HG03565 (cell line): ENCODE measurements around the gene BFAR.
"Not testable (repeated sequence)": the region's sequence is repeated elsewhere in the genome, so short reads cannot be mapped to it uniquely, and the experiment has no call there.

Experiments
- ATAC-seq: cut with Tn5 transposase; IDR thresholded peaks from one replicate; pipeline ENCODE4 v1.9.1; 2021; ENCODE audit warnings: mild to moderate bottlenecking, moderate library complexity; ENCODE audit not compliant: unreplicated experiment

BFAR gene

DNA sequence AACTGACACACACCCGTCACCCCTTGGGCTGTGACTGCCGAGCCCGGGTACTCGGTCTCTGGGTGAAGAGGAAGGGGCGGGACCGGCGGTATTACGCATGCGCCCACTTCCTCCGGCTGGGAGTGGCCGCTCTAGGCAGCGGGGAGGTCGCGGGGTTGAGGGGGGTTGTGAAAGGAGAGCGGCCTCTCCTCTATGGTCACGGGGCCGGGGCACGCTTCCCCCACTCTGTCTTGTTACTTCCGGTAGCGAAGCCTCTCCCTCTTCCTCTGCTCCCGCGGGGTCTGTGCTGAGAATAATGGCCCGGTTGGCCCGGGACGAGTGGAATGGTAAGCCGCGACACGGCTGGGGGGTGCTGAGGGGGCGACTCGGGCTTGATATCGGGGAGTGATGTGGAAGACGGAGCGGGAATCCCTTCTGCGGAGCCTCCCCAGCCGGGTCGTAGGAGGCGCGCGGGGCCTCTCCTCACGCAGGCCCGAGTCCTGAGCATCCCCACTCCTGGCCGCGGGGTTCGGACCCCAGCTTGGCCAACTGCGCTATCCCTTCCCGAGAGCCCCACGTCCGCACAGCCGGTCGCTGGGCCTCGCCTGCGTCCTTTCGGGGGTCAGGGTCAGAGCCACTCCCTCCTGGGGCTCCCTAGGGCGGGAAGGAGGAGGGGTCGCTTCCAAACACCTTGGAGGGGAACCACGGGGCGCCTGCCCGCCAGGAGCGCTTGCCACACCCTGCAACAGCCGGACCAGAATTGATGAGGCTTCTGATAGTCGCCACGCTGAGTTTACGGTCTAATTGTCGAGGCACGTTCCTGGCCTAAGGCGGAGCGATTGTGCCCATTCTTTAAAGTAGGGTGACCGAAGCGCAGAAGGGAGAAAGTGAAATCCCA is at the start of gene BFAR:
BFAR (plus strand) TSS at position 259 of the 877 bp plus-strand sequence. CDS start 11,396 bp downstream, outside the sequence.
- ATAC-seq = peak; percentile 67

- ATAC-seq = no peak
Measured at GRCh38 chr16:14585287-14585686, 47.5 kb upstream of the BFAR start.

DNA sequence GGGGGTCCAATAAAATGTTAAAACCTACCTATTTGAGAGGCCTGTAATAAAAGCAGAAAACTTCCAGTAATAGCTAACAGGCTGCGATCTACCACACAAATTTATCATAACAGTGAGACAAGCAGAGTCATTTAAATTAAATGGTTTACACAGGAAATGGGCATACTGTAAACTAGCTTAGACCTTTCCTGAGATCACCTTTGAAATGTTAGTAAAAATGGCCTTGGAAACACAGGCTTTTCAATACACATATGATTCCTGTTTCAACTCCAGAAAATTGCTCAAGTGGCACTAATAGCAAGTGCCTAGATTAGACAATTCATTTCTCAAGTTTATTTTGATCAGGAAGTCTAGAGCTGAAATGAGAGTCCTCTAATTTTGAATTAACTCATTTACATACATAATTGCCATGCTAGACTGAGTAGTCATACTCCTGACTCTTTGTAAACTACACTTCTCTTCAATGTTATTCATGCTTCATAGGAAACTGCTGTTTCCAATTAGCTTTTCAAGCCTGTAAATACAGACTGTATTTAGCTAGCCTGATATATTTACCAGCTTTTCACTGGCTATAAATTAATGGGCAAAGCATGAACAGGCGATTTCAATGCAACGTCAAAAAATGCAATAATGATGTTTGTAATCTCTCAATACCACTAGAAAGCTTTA is 46.0 kb upstream of the BFAR start:
- ATAC-seq = no peak

DNA sequence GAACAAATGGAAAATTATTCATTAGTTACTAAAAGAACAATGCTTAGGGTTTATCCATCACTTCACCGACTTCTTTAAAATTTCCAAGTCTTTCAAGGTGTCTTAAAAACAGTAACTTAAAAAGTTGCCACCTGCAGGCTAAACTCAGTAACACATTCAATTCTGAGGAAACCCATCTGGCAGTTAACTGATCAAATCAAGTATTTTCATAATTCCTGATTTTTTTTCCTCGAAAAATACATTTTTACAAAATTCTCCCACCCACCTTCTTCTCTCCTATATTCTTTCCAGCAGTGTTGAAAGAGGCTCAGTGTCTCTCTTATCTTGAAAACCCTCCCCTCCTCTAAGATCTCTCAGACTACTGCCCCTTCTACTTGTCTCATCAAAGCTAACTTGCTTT is 32.6 kb upstream of the BFAR start:
- ATAC-seq = no peak

DNA sequence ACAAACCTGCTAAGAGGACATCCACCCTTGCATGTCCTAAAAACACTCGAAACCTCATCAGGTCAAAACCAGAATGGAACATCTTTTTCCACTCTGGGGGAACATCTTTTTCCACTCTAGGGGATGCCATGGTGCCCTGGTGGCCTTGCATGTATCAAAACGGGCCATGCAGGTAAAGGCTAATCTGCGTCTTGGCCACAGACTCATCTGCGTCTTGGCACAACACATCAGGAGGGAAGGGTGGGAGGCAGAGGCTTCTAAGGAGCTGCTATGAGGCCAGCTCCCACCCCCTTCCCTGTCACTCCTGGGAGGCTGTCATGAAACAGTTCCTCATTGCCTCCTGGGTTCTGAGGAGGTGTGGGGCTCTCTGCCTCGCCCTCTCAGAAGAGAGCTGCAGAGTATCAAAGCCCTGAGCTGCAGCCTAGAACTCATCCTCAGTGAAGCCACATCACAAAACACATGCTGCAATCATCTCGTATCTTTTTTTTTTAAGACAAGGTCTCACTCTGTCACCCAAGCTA is 30.2 kb upstream of the BFAR start:
- ATAC-seq = no peak

GRCh38 chr16:14606102-14606501 is 26.6 kb upstream of the BFAR start:
- no peak for ATAC-seq

GRCh38 chr16:14608111-14608566 is 24.6 kb upstream of the BFAR start:
- no peak for ATAC-seq

DNA sequence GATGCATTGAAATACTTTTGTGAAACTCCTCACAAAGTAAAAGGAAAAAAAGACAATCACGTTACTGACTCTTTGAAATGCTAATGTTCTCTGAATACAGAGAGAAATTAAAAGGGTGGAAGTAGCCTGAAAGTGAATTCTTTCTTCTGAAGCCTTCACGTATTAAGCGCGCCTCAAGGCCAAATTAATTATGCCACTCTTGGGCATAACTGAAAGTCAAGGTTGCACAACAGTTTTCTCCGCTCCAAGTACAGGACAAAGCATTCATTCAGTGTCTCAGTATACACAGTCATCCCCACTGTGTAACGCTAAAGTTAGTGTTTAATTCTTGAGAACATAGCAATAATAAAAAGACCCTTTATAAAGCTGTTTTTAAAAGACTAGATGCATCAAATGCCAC is 24.1 kb upstream of the BFAR start:
- no peak for ATAC-seq

- no peak for ATAC-seq
Measured at GRCh38 chr16:14609716-14610115, 23.0 kb upstream of the BFAR start.

GRCh38 chr16:14611660-14612059 is 21.1 kb upstream of the BFAR start:
- ATAC-seq = no peak

- no peak for ATAC-seq
Measured at GRCh38 chr16:14613991-14614390, 18.8 kb upstream of the BFAR start.

- ATAC-seq = no peak
Measured at GRCh38 chr16:14616280-14616679, 16.5 kb upstream of the BFAR start.

- no peak for ATAC-seq
Measured at GRCh38 chr16:14618566-14618965, 14.2 kb upstream of the BFAR start.

GRCh38 chr16:14627078-14627477 is 5.7 kb upstream of the BFAR start:
- ATAC-seq = no peak

GRCh38 chr16:14628806-14629611 is 3.7 kb upstream of the BFAR start:
- ATAC-seq = no peak

GRCh38 chr16:14629612-14629918 is 3.2 kb upstream of the BFAR start:
- peak; percentile 2 for ATAC-seq

DNA sequence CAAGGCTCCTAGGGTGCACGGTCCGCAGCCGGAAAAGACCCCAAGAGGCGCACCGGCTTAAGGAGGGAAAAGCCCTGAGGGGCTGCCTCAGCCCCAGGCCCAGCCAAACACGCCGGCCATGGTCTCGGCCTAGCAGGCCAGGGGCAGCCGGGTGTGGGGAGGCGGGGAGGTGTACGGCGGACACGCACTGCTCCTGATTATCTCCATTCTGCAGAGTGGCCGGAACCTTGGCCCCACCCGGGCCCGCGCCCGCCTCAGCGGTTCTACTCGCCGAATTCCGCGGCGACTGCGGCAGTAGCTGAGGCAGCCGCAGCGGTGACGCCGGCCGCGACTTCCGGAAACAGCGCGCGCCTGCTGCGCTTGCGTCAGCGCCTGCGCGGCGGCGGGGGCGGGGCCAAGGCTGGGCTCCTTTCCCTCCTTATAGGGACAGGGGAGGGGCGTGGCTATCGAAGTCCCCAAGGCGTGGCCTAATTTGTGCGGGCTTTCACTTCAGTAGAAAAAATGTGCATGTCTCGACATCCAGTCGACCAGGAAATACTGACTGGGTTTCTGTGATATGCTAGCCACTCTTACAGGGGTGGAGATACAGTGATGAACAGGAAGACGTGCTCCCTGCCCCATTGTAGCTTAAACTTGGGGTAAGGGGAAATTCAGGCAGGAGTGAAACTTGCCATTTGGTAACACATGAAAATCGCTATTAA is 2.7 kb upstream of the BFAR start, which contains the start of gene PARN:
PARN (minus strand) TSS at position 342 of the 701 bp plus-strand sequence; CDS start at position 207, 135 bp downstream.
- ATAC-seq = peak; percentile 40

DNA sequence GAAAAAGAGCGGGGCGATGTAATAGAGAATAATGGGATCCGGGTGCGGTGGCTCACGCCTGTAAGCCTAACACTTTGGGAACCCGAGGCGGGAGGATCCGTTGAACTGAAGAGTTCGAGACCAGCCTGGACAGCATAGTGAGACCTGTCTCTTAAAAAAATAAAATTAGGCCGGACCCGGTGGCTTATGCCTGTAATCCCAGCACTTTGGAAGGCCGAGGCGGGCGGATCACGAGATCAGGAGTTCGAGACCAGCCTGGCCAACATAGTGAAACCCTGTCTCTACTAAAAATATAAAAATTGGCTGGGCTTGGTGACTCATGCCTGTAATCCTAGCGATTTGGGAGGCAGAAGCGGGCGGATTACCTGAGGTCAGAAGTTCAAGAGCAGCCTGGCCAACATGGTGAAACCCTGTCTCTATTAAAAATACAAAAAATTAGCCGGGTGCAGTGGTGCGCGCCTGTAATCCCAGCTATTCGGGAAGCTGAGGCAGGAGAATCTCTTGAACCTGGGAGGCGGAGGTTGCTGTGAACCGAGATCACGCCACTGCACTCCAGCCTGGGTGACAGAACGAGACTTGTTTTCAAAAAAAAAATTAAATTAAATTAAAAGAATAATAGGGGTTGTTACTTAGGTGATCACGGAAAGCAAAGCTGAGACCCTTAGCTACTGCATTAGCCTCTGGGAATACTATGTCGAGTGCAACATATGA is 2.0 kb upstream of the BFAR start:
- not testable (repeated sequence) for ATAC-seq

DNA sequence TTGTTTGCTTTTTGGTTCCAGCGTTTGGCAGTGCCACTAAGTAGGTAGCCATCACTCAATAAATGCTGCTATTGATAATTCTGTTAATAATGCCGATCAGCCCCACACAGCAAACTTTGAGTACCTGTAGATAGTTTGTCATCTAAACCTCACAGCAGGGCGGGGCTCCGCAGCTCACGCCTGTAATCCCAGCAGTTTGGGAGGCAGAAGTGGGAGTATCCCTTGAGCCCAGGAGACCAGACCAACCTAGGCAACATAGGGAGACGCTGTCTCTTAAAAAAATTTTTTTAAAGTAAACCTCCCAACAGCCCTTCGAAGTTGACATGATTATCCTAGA is 1.6 kb downstream of the BFAR start:
- ATAC-seq = no peak
